ENCODE measurements around the gene DOCK3.
"Not testable (repeated sequence)": the region's sequence is repeated elsewhere in the genome, so short reads cannot be mapped to it uniquely, and the experiment has no call there.

Gene DOCK3

GRCh38 chr3:51224843-51225242, 550.1 kb downstream of the DOCK3 start:
- H3K36me3 ChIP-seq: peaks cover 4% of the 10 kb centered on the region
- no peaks in the 10 kb centered on the region for H3K9me3 ChIP-seq (ENCODE audit: severe bottlenecking)
- H3K4me3 ChIP-seq (ENCODE audit: low read depth, low read length): no peak overlapping the region
- no peak overlapping the region for H3K27ac ChIP-seq
- no peak for TF ChIP-seq CTCF (IDR thresholded peaks at IDR 0.05; ENCODE audit: low read depth, low read length)
- no peaks in the 10 kb centered on the region for H3K27me3 ChIP-seq (ENCODE audit: insufficient read depth, low read depth, severe bottlenecking)
- no peak for DNase-seq

- Histone ChIP-seq H3K4me3 (ENCODE audit: low read depth, low read length) (no peak overlapping the region), H3K36me3 (peaks cover 3% of the 10 kb centered on the region), H3K27me3 (ENCODE audit: insufficient read depth, low read depth, severe bottlenecking) (no peaks in the 10 kb centered on the region), H3K27ac (no peak overlapping the region), H3K9me3 (ENCODE audit: severe bottlenecking) (peaks cover 3% of the 10 kb centered on the region)
- no peak for TF ChIP-seq CTCF (IDR thresholded peaks at IDR 0.05; ENCODE audit: low read depth, low read length)
- no peak for DNase-seq
These were observed 568.2 kb downstream of the DOCK3 start for GRCh38 chr3:51242939-51243338.

GRCh38 chr3:51243924-51244323, 569.2 kb downstream of the DOCK3 start:
- no peaks in the 10 kb centered on the region for H3K27me3 ChIP-seq (ENCODE audit: insufficient read depth, low read depth, severe bottlenecking)
- no peak overlapping the region for H3K4me3 ChIP-seq (ENCODE audit: low read depth, low read length)
- no peak for TF ChIP-seq CTCF (IDR thresholded peaks at IDR 0.05; ENCODE audit: low read depth, low read length)
- no peak overlapping the region for H3K27ac ChIP-seq
- peaks cover 2% of the 10 kb centered on the region for H3K9me3 ChIP-seq (ENCODE audit: severe bottlenecking)
- no peak for DNase-seq
- H3K36me3 ChIP-seq: peaks cover 5% of the 10 kb centered on the region

- no peak for DNase-seq
- no peak overlapping the region for H3K27ac ChIP-seq
These were observed 571.1 kb downstream of the DOCK3 start for GRCh38 chr3:51245867-51246266.

GRCh38 chr3:51257870-51258269, 583.1 kb downstream of the DOCK3 start:
- H3K36me3 ChIP-seq: no peaks in the 10 kb centered on the region
- no peak for TF ChIP-seq CTCF (IDR thresholded peaks at IDR 0.05; ENCODE audit: low read depth, low read length)
- no peaks in the 10 kb centered on the region for H3K27me3 ChIP-seq (ENCODE audit: insufficient read depth, low read depth, severe bottlenecking)

More at GRCh38 chr3:51245867-51246266, 571.1 kb downstream of the DOCK3 start:
- no peaks in the 10 kb centered on the region for H3K27me3 ChIP-seq (ENCODE audit: insufficient read depth, low read depth, severe bottlenecking)
- TF ChIP-seq CTCF (IDR thresholded peaks at IDR 0.05; ENCODE audit: low read depth, low read length): no peak
- H3K4me3 ChIP-seq (ENCODE audit: low read depth, low read length): no peak overlapping the region
- peaks cover 2% of the 10 kb centered on the region for H3K9me3 ChIP-seq (ENCODE audit: severe bottlenecking)
- H3K36me3 ChIP-seq: peaks cover 5% of the 10 kb centered on the region

GRCh38 chr3:51264166-51264565, 589.4 kb downstream of the DOCK3 start:
- not testable (repeated sequence) for H3K27me3 ChIP-seq (ENCODE audit: insufficient read depth, low read depth, severe bottlenecking); H3K27ac ChIP-seq; DNase-seq; H3K36me3 ChIP-seq; H3K4me3 ChIP-seq (ENCODE audit: low read depth, low read length); H3K9me3 ChIP-seq (ENCODE audit: severe bottlenecking)

More at GRCh38 chr3:51257870-51258269, 583.1 kb downstream of the DOCK3 start:
- no peak overlapping the region for H3K27ac ChIP-seq
- no peaks in the 10 kb centered on the region for H3K9me3 ChIP-seq (ENCODE audit: severe bottlenecking)
- H3K4me3 ChIP-seq (ENCODE audit: low read depth, low read length): no peak overlapping the region
- DNase-seq: no peak
